Fibroblast of skin of left quadriceps (primary cell): ENCODE measurements around the gene BCL2L11.

ENCODE experiments used
- DNase-seq, 2 experiments: peaks; one replicate each; pipeline ENCODE4 v3.0.0-alpha.2; 2013; ENCODE audit warnings: low read depth in 2 of 2

BCL2L11 gene

GRCh38 chr2:111191877-111192276 lies 71.2 kb downstream of the BCL2L11 start:
- no peak for DNase-seq

GRCh38 chr2:111192776-111193368 lies 72.2 kb downstream of the BCL2L11 start:
- no peak for DNase-seq

- no peak for DNase-seq
Measured at GRCh38 chr2:111194835-111195621, 74.3 kb downstream of the BCL2L11 start.

GRCh38 chr2:111196435-111196834 lies 75.7 kb downstream of the BCL2L11 start:
- DNase-seq: no peak

GRCh38 chr2:111198701-111199100 lies 78.0 kb downstream of the BCL2L11 start:
- no peak for DNase-seq

GRCh38 chr2:111199840-111200239 lies 79.1 kb downstream of the BCL2L11 start:
- DNase-seq: no peak

GRCh38 chr2:111200333-111200881 lies 79.7 kb downstream of the BCL2L11 start:
- no peak for DNase-seq

- DNase-seq: no peak
Measured at GRCh38 chr2:111201214-111201613, 80.5 kb downstream of the BCL2L11 start.

- no peak for DNase-seq
Measured at GRCh38 chr2:111202266-111203040, 81.7 kb downstream of the BCL2L11 start.

GRCh38 chr2:111204706-111205105 lies 84.0 kb downstream of the BCL2L11 start:
- DNase-seq: no peak

- no peak for DNase-seq
Measured at GRCh38 chr2:111205774-111206173, 85.1 kb downstream of the BCL2L11 start.

- no peak for DNase-seq
Measured at GRCh38 chr2:111207851-111208250, 87.1 kb downstream of the BCL2L11 start.

- DNase-seq: no peak
Measured at GRCh38 chr2:111208639-111209038, 87.9 kb downstream of the BCL2L11 start.

GRCh38 chr2:111209045-111209514 lies 88.4 kb downstream of the BCL2L11 start:
- DNase-seq: peak; percentile 14 to 21

GRCh38 chr2:111210036-111210435 lies 89.3 kb downstream of the BCL2L11 start:
- DNase-seq: no peak

GRCh38 chr2:111213877-111214276 lies 93.2 kb downstream of the BCL2L11 start:
- DNase-seq: no peak

GRCh38 chr2:111216811-111217652 lies 96.3 kb downstream of the BCL2L11 start:
- no peak for DNase-seq
